Ishikawa (cell line): ENCODE results near the gene MACF1.

Experiments used
- CEBPB ChIP-seq: IDR thresholded peaks from 2 replicates; pipeline ENCODE4 v1.6.1; 2012
- CREB1 ChIP-seq: IDR thresholded peaks from 2 replicates; pipeline ENCODE4 v1.6.1; 2012; ENCODE audit warnings: low read depth
- EGR1 ChIP-seq: IDR thresholded peaks from 2 replicates; pipeline ENCODE4 v1.6.1; 2012
- EP300 ChIP-seq: IDR thresholded peaks from 2 replicates; pipeline ENCODE4 v1.6.1; 2012; ENCODE audit warnings: borderline replicate concordance
- FOXM1 ChIP-seq: IDR thresholded peaks from 2 replicates; pipeline ENCODE4 v1.6.1; 2012; ENCODE audit warnings: low read depth, borderline replicate concordance
- RAD21 ChIP-seq: IDR thresholded peaks from 2 replicates; pipeline ENCODE4 v1.6.1; 2012; ENCODE audit warnings: low read depth
- TAF1 ChIP-seq: IDR thresholded peaks from 2 replicates; pipeline ENCODE4 v1.6.1; 2012; ENCODE audit warnings: low read depth, mild to moderate bottlenecking
- TEAD4 ChIP-seq: IDR thresholded peaks from 2 replicates; pipeline ENCODE4 v1.6.1; 2012
- YY1 ChIP-seq: IDR thresholded peaks from 2 replicates; pipeline ENCODE4 v1.6.1; 2012; ENCODE audit warnings: low read depth
- ZBTB7A ChIP-seq: IDR thresholded peaks from 2 replicates; pipeline ENCODE4 v1.6.1; 2012; ENCODE audit warnings: low read depth
- TF ChIP-seq, protein P1 (sequence below): IDR thresholded peaks from 2 replicates; pipeline ENCODE4 v1.6.1; 2012; ENCODE audit warnings: low read depth, mild to moderate bottlenecking
- TF ChIP-seq, protein P2 (sequence below): IDR thresholded peaks from 2 replicates; pipeline ENCODE4 v1.6.1; 2012
- TF ChIP-seq, protein P3 (sequence below): IDR thresholded peaks from 2 replicates; pipeline ENCODE4 v1.6.1; 2012

DNA sequence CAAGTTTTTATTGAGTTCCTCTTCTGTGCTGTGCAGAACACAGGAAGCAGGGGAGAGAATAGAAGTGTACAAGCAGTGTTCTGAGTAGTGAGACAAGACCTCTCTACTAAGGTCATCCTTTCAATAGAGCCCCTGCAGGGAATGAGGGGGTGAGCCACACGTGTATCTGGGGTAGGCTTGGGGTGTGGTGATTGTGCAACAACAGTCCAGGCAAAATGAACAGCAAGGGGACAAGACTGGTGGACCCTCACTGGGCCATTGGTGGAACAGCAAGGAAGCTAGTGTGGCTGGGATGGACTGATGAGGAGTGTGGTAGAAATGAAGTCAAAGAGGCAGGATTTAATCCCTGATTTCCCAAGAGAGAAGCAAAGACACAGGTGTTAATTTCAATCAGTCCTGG lies 278.8 kb downstream of the MACF1 start:
- TF ChIP-seq, protein P1, sequence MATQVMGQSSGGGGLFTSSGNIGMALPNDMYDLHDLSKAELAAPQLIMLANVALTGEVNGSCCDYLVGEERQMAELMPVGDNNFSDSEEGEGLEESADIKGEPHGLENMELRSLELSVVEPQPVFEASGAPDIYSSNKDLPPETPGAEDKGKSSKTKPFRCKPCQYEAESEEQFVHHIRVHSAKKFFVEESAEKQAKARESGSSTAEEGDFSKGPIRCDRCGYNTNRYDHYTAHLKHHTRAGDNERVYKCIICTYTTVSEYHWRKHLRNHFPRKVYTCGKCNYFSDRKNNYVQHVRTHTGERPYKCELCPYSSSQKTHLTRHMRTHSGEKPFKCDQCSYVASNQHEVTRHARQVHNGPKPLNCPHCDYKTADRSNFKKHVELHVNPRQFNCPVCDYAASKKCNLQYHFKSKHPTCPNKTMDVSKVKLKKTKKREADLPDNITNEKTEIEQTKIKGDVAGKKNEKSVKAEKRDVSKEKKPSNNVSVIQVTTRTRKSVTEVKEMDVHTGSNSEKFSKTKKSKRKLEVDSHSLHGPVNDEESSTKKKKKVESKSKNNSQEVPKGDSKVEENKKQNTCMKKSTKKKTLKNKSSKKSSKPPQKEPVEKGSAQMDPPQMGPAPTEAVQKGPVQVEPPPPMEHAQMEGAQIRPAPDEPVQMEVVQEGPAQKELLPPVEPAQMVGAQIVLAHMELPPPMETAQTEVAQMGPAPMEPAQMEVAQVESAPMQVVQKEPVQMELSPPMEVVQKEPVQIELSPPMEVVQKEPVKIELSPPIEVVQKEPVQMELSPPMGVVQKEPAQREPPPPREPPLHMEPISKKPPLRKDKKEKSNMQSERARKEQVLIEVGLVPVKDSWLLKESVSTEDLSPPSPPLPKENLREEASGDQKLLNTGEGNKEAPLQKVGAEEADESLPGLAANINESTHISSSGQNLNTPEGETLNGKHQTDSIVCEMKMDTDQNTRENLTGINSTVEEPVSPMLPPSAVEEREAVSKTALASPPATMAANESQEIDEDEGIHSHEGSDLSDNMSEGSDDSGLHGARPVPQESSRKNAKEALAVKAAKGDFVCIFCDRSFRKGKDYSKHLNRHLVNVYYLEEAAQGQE = no peak
- no peak for TF ChIP-seq CEBPB
- no peak for TF ChIP-seq YY1
- no peak for TF ChIP-seq CREB1
- TF ChIP-seq, protein P2, sequence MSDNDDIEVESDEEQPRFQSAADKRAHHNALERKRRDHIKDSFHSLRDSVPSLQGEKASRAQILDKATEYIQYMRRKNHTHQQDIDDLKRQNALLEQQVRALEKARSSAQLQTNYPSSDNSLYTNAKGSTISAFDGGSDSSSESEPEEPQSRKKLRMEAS = no peak
- TF ChIP-seq TAF1 = no peak
- TF ChIP-seq FOXM1 = no peak
- TF ChIP-seq EGR1 = no peak
- TF ChIP-seq, protein P3, sequence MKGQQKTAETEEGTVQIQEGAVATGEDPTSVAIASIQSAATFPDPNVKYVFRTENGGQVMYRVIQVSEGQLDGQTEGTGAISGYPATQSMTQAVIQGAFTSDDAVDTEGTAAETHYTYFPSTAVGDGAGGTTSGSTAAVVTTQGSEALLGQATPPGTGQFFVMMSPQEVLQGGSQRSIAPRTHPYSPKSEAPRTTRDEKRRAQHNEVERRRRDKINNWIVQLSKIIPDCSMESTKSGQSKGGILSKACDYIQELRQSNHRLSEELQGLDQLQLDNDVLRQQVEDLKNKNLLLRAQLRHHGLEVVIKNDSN = no peak
- no peak for TF ChIP-seq RAD21
- no peak for TF ChIP-seq EP300
- no peak for TF ChIP-seq ZBTB7A
- TF ChIP-seq TEAD4 = no peak
